Thyroid gland (tissue), 4 donors: ENCODE results near the gene PDCD11. TPM values are rescaled to one million over a fixed set of nuclear protein-coding genes. Genes with fewer than 3 reads are reported as not detected.

Experiments
- DNase-seq, 2 donors: peaks; one replicate each; pipeline ENCODE4 v3.0.0-alpha.2; 2019
- H3K27ac ChIP-seq, 3 donors: fragments of 200-600 bp; sonication (generic); 1 replicate in 2 of 3; 2 replicates in 1 of 3; pipeline ENCODE4 v1.5.1; 2016 to 2019; ENCODE audit warnings: mild to moderate bottlenecking in 1 of 3, moderate library complexity in 1 of 3
- H3K27me3 ChIP-seq: fragments of 200-600 bp; sonication (generic); one replicate; pipeline ENCODE4 v1.5.1; 2019
- H3K36me3 ChIP-seq, 2 donors: fragments of 200-600 bp; sonication (generic); one replicate each; pipeline ENCODE4 v1.5.1; 2016 to 2019
- H3K4me1 ChIP-seq, 2 donors: fragments of 200-600 bp; sonication (generic); one replicate each; pipeline ENCODE4 v1.5.1; 2017 to 2019
- H3K4me3 ChIP-seq, 3 donors: fragments of 200-600 bp; sonication (generic); replicated peaks in 1 of 3; 1 replicate in 2 of 3; 2 replicates in 1 of 3; pipeline ENCODE4 v1.5.1; 2016; ENCODE audit warnings: mild to moderate bottlenecking in 1 of 3
- H3K9me3 ChIP-seq: fragments of 200-600 bp; sonication (generic); one replicate; pipeline ENCODE4 v1.5.1; 2017
- POLR2A ChIP-seq, 2 donors: fragments of 450-650 bp; IDR thresholded peaks; one replicate each; pipeline ENCODE4 v1.6.1; 2017; ENCODE audit warnings: antibody characterized with exemption in 2 of 2, mild to moderate bottlenecking in 2 of 2, moderate library complexity in 1 of 2
- WGBS, 2 donors: methylation state at CpG; one replicate each; pipeline ENCODE4 v1.1.5; 2017; 5-methylcytosine and 5-hydroxymethylcytosine counted together
- intact Hi-C: fragments of 100-400 bp; cut with DNase I; formaldehyde crosslinking; loops from one replicate; pipeline ENCODE4 v1.15.1; 2023
- total RNA-seq, 4 donors: library from RNA; depleted of rRNA; stranded (reverse); fragments of >200 nt; gene quantifications; one replicate each; pipeline ENCODE4 v1.2.3, GENCODE V29; 2016
- TF ChIP-seq, protein P1 (sequence below), 6 experiments: fragments of 200-600 bp in 3 of 6; fragments of 450-650 bp in 3 of 6; sonication (generic) in 3 of 6; IDR thresholded peaks; one replicate each; pipeline ENCODE4 v1.5.1; 2016 to 2019; ENCODE audit warnings: antibody characterized with exemption in 6 of 6, mild to moderate bottlenecking in 2 of 6, inconsistent platforms in 1 of 6, moderate library complexity in 1 of 6

The PDCD11 gene
- total RNA-seq, 4 donors from 2014 or later: 15.6 to 20.9 (median 19.0) TPM

DNA sequence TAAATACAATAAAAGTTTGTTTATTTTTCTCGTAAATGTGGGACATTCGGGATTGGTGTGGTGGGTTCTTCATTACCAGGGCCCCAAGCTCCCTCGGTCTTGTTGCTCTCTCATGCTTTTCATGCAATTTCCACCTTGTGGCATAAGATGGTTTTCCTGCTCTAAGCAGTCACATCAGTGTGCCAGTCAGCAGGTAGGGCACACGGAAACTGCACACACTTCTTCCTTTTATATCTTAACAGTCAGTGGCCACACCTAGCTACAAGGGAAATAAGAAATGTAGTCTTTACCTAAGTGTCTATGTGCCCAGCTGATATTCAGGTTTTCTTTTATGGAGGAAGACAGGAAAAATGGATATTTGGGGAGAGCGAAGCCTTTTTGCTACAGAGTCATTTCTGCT is 22.2 kb upstream of the PDCD11 start:
- no peak overlapping the region for H3K27ac ChIP-seq
- TF ChIP-seq, protein P1, sequence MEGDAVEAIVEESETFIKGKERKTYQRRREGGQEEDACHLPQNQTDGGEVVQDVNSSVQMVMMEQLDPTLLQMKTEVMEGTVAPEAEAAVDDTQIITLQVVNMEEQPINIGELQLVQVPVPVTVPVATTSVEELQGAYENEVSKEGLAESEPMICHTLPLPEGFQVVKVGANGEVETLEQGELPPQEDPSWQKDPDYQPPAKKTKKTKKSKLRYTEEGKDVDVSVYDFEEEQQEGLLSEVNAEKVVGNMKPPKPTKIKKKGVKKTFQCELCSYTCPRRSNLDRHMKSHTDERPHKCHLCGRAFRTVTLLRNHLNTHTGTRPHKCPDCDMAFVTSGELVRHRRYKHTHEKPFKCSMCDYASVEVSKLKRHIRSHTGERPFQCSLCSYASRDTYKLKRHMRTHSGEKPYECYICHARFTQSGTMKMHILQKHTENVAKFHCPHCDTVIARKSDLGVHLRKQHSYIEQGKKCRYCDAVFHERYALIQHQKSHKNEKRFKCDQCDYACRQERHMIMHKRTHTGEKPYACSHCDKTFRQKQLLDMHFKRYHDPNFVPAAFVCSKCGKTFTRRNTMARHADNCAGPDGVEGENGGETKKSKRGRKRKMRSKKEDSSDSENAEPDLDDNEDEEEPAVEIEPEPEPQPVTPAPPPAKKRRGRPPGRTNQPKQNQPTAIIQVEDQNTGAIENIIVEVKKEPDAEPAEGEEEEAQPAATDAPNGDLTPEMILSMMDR (IDR thresholded peaks at IDR 0.05): no peak
- TF ChIP-seq POLR2A (IDR thresholded peaks at IDR 0.05): no peak
- no peak overlapping the region for H3K4me3 ChIP-seq
- H3K27me3 ChIP-seq: no peaks in the 10 kb centered on the region
- intact Hi-C loops: no loop called here
- peaks cover 8 to 16% of the 10 kb centered on the region in 2 donors for H3K36me3 ChIP-seq
- peaks cover 0 to 3% of the 10 kb centered on the region in 2 donors for H3K4me1 ChIP-seq
- 93 to 96% methylated on average over 5 of the region's 5 CpGs for WGBS, 2 donors
- DNase-seq: no peak
- no peaks in the 10 kb centered on the region for H3K9me3 ChIP-seq

DNA sequence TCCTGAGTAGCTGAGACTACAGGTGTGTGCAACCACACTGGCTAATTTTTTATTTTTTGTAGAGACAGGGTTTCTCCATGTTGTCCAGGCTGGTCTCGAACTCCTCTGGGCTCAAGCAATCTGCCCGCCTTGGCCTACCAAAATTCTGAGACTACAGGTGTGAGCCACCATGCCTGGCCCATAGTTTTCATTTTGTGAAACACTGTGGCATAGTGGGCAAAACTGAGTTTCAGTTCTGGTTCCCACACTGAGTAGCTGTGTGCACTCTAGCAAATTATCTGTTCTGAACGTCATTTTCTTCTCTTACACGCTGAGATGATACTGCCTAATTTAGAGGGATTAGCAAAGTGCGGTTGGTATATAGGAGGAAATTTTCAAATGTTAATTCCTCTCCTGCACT is 13.7 kb upstream of the PDCD11 start:
- WGBS, 2 donors: 96 to 97% methylated on average over 5 of the region's 5 CpGs
- no peak for TF ChIP-seq POLR2A (IDR thresholded peaks at IDR 0.05)
- TF ChIP-seq, protein P1 (IDR thresholded peaks at IDR 0.05): no peak
- no peak for DNase-seq
- intact Hi-C loops: no loop called here
- Histone ChIP-seq H3K27ac (no peak overlapping the region), H3K36me3 (peaks cover 22 to 26% of the 10 kb centered on the region in 2 donors), H3K27me3 (no peaks in the 10 kb centered on the region), H3K4me1 (no peaks in the 10 kb centered on the region), H3K9me3 (no peaks in the 10 kb centered on the region), H3K4me3 (no peak overlapping the region)

GRCh38 chr10:103394180-103394579 is 2.2 kb upstream of the PDCD11 start:
- Histone ChIP-seq H3K4me1 (peaks cover 20 to 21% of the 10 kb centered on the region in 2 donors), H3K4me3 (no peak overlapping the region), H3K27me3 (no peaks in the 10 kb centered on the region), H3K36me3 (peaks cover 25 to 30% of the 10 kb centered on the region in 2 donors), H3K27ac (no peak overlapping the region), H3K9me3 (no peaks in the 10 kb centered on the region)
- no peak for DNase-seq
- TF ChIP-seq POLR2A (IDR thresholded peaks at IDR 0.05): no peak
- TF ChIP-seq, protein P1 (IDR thresholded peaks at IDR 0.05): no peak
- intact Hi-C loops: no loop called here
- 92% methylated on average over 14 of the region's 14 CpGs for WGBS, 2 donors

- Histone ChIP-seq H3K27ac (peak overlapping the region in 2 of 3 donors; percentile 64 to 73), H3K4me1 (peaks cover 20 to 21% of the 10 kb centered on the region in 2 donors), H3K4me3 (peak overlapping the region; percentile 9 to 87 (median 51)), H3K27me3 (no peaks in the 10 kb centered on the region), H3K36me3 (peaks cover 11 to 28% of the 10 kb centered on the region in 2 donors), H3K9me3 (no peaks in the 10 kb centered on the region)
- WGBS, 2 donors: 2 to 3% methylated on average over 11 of the region's 11 CpGs
- DNase-seq: peak in 1 of 2 donors; percentile 5
- TF ChIP-seq POLR2A (IDR thresholded peaks at IDR 0.05): no peak
- TF ChIP-seq, protein P1 (IDR thresholded peaks at IDR 0.05): no peak
- intact Hi-C loops: no loop called here
Observed at GRCh38 chr10:103395754-103396066, 716 bp upstream of the PDCD11 start.

DNA sequence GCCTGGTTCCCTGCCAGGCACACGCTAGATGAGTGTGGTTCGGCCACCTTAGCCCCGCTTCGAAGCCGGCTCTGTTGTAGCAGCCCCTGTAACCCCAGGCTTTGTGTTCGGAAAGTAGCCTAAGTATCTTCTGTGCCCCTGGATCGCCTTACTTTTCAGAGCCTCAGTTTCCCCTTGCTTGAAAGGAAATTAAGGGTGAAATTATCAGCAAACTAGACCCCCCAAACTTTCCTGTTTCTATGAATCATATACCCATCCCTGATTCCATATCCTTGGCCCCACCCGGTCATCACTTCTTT is 312 bp downstream of the PDCD11 start:
- Histone ChIP-seq H3K4me1 (peaks cover 20 to 21% of the 10 kb centered on the region in 2 donors), H3K36me3 (peaks cover 2 to 25% of the 10 kb centered on the region in 2 donors), H3K27me3 (no peaks in the 10 kb centered on the region), H3K27ac (peak overlapping the region in 1 of 3 donors; percentile 64), H3K9me3 (no peaks in the 10 kb centered on the region), H3K4me3 (peak overlapping the region; percentile 31 to 87 (median 51))
- DNase-seq: no peak
- no peak for TF ChIP-seq POLR2A (IDR thresholded peaks at IDR 0.05)
- TF ChIP-seq, protein P1 (IDR thresholded peaks at IDR 0.05): no peak
- intact Hi-C loops: no loop called here
- 0% methylated on average over 8 of the region's 8 CpGs for WGBS, 2 donors
